NCI-H2081 (cell line): ENCODE measurements around the gene ARFGAP3.
A peak's percentile ranks its signal among the peaks of the same experiment; 100 is the strongest.

ENCODE experiments used
- DNase-seq, 2 experiments: peaks; one replicate each; lab custom pipeline; 2025; lab: John Stamatoyannopoulos, UW

The ARFGAP3 gene

GRCh38 chr22:42883970-42884369 lies 26.9 kb upstream of the ARFGAP3 start:
- DNase-seq, result no peak

GRCh38 chr22:42883121-42883520 lies 26.0 kb upstream of the ARFGAP3 start:
- DNase-seq, result no peak

- DNase-seq, result no peak
Measured at GRCh38 chr22:42881982-42882656, 25.0 kb upstream of the ARFGAP3 start.

- DNase-seq, result no peak
Measured at GRCh38 chr22:42881298-42881697, 24.2 kb upstream of the ARFGAP3 start.

GRCh38 chr22:42880815-42881214 lies 23.7 kb upstream of the ARFGAP3 start:
- peak in 1 of 2 experiments; percentile 30 for DNase-seq

- peak; percentile 15 to 78 for DNase-seq
Measured at GRCh38 chr22:42879371-42880021, 22.4 kb upstream of the ARFGAP3 start.

GRCh38 chr22:42878561-42879305 lies 21.7 kb upstream of the ARFGAP3 start:
- DNase-seq, result no peak

GRCh38 chr22:42877597-42878340 lies 20.7 kb upstream of the ARFGAP3 start:
- DNase-seq, result no peak

- no peak for DNase-seq
Measured at GRCh38 chr22:42877158-42877557, 20.1 kb upstream of the ARFGAP3 start.

GRCh38 chr22:42876041-42876440 lies 19.0 kb upstream of the ARFGAP3 start:
- no peak for DNase-seq

GRCh38 chr22:42874010-42874409 lies 16.9 kb upstream of the ARFGAP3 start:
- no peak for DNase-seq

- no peak for DNase-seq
Measured at GRCh38 chr22:42873356-42873755, 16.3 kb upstream of the ARFGAP3 start.

- DNase-seq, result peak; percentile 27 to 45
Measured at GRCh38 chr22:42872821-42873220, 15.7 kb upstream of the ARFGAP3 start.

GRCh38 chr22:42871146-42872050 lies 14.3 kb upstream of the ARFGAP3 start:
- DNase-seq, result no peak

GRCh38 chr22:42869888-42870480 lies 12.9 kb upstream of the ARFGAP3 start:
- no peak for DNase-seq

GRCh38 chr22:42869463-42869862 lies 12.4 kb upstream of the ARFGAP3 start:
- DNase-seq, result no peak

GRCh38 chr22:42868751-42869251 lies 11.7 kb upstream of the ARFGAP3 start:
- peak; percentile 33 to 73 for DNase-seq

- no peak for DNase-seq
Measured at GRCh38 chr22:42866100-42866499, 9.0 kb upstream of the ARFGAP3 start.

GRCh38 chr22:42865536-42865935 lies 8.5 kb upstream of the ARFGAP3 start:
- no peak for DNase-seq

- DNase-seq, result no peak
Measured at GRCh38 chr22:42863349-42863961, 6.4 kb upstream of the ARFGAP3 start.
